ENCODE measurements around the gene PNKD. TPM values are rescaled to one million over a fixed set of nuclear protein-coding genes. Genes with fewer than 3 reads are reported as not detected.
A peak's percentile ranks its signal among the peaks of the same experiment; 100 is the strongest.

PNKD gene
- total and polyA plus RNA-seq, 2 donors (not counting 1 experiment from before 2014, with no cell fraction given) = 27.7 to 29.1 TPM

- no peak overlapping the region for H3K4me2 ChIP-seq (ENCODE audit: extremely low read depth, insufficient read depth, low read length)
- no peak overlapping the region for H3K9ac ChIP-seq (ENCODE audit: insufficient read depth, low read length)
- no peaks in the 10 kb centered on the region for H3K36me3 ChIP-seq (ENCODE audit: control insufficient read depth, insufficient read depth, low read length)
- TF ChIP-seq EZH2 (IDR thresholded peaks at IDR 0.05; ENCODE audit: low read length, missing control alignments) (no peak), CTCF (conservative IDR thresholded peaks at IDR 0.05 in 1 of 2, IDR thresholded peaks at IDR 0.05 in 1 of 2; ENCODE audit: low read depth in 1 of 2, low read length in 2 of 2) (no peak)
- DNase-seq (ENCODE audit: low read depth in 2 of 2) = peak in 1 of 2 donors; percentile 16
- no peak overlapping the region for H3K4me3 ChIP-seq (replicated peaks in 1 of 4; ENCODE audit: control extremely low read depth in 1 of 4, insufficient read depth in 1 of 4, low read depth in 3 of 4, low read length in 4 of 4)
- H4K20me1 ChIP-seq (ENCODE audit: control insufficient read depth, extremely low read depth, insufficient read depth, low read length) = no peaks in the 10 kb centered on the region
- no peak overlapping the region for H2AFZ ChIP-seq (ENCODE audit: low read length)
- H3K4me1 ChIP-seq (ENCODE audit: control insufficient read depth, extremely low read depth, insufficient read depth, low read length) = peaks cover 2% of the 10 kb centered on the region
- H3K27ac ChIP-seq (ENCODE audit: insufficient read depth, low read length) = no peak overlapping the region
- H3K79me2 ChIP-seq (ENCODE audit: control insufficient read depth, insufficient read depth, low read length) = no peaks in the 10 kb centered on the region
- no peaks in the 10 kb centered on the region for H3K9me3 ChIP-seq (ENCODE audit: control insufficient read depth, insufficient read depth, low read depth, low read length)
- no peaks in the 10 kb centered on the region for H3K27me3 ChIP-seq (ENCODE audit: control insufficient read depth, insufficient read depth, low read length)
Measured at GRCh38 chr2:218345491-218346236, 75.3 kb downstream of the PNKD start.

GRCh38 chr2:218347172-218347571, 76.9 kb downstream of the PNKD start:
- H3K4me2 ChIP-seq (ENCODE audit: extremely low read depth, insufficient read depth, low read length) = no peak overlapping the region
- H3K4me3 ChIP-seq (replicated peaks in 1 of 4; ENCODE audit: control extremely low read depth in 1 of 4, insufficient read depth in 1 of 4, low read depth in 3 of 4, low read length in 4 of 4) = no peak overlapping the region
- H4K20me1 ChIP-seq (ENCODE audit: control insufficient read depth, extremely low read depth, insufficient read depth, low read length) = no peaks in the 10 kb centered on the region
- no peak overlapping the region for H3K27ac ChIP-seq (ENCODE audit: insufficient read depth, low read length)
- H3K9ac ChIP-seq (ENCODE audit: insufficient read depth, low read length) = no peak overlapping the region
- H3K79me2 ChIP-seq (ENCODE audit: control insufficient read depth, insufficient read depth, low read length) = no peaks in the 10 kb centered on the region
- no peaks in the 10 kb centered on the region for H3K9me3 ChIP-seq (ENCODE audit: control insufficient read depth, insufficient read depth, low read depth, low read length)
- no peak for DNase-seq (ENCODE audit: low read depth in 2 of 2)
- no peaks in the 10 kb centered on the region for H3K36me3 ChIP-seq (ENCODE audit: control insufficient read depth, insufficient read depth, low read length)
- no peak for TF ChIP-seq EZH2 (IDR thresholded peaks at IDR 0.05; ENCODE audit: low read length, missing control alignments)
- no peak for TF ChIP-seq CTCF (conservative IDR thresholded peaks at IDR 0.05 in 1 of 2, IDR thresholded peaks at IDR 0.05 in 1 of 2; ENCODE audit: low read depth in 1 of 2, low read length in 2 of 2)
- H3K27me3 ChIP-seq (ENCODE audit: control insufficient read depth, insufficient read depth, low read length) = no peaks in the 10 kb centered on the region
- H3K4me1 ChIP-seq (ENCODE audit: control insufficient read depth, extremely low read depth, insufficient read depth, low read length) = peaks cover 2% of the 10 kb centered on the region
- no peak overlapping the region for H2AFZ ChIP-seq (ENCODE audit: low read length)

GRCh38 chr2:218354045-218354444, 83.7 kb downstream of the PNKD start:
- H3K4me1 ChIP-seq (ENCODE audit: control insufficient read depth, extremely low read depth, insufficient read depth, low read length) = no peaks in the 10 kb centered on the region
- H3K79me2 ChIP-seq (ENCODE audit: control insufficient read depth, insufficient read depth, low read length) = no peaks in the 10 kb centered on the region
- no peak overlapping the region for H3K9ac ChIP-seq (ENCODE audit: insufficient read depth, low read length)
- H3K27ac ChIP-seq (ENCODE audit: insufficient read depth, low read length) = no peak overlapping the region
- no peaks in the 10 kb centered on the region for H3K27me3 ChIP-seq (ENCODE audit: control insufficient read depth, insufficient read depth, low read length)
- TF ChIP-seq CTCF (conservative IDR thresholded peaks at IDR 0.05 in 1 of 2, IDR thresholded peaks at IDR 0.05 in 1 of 2; ENCODE audit: low read depth in 1 of 2, low read length in 2 of 2) (no peak), EZH2 (IDR thresholded peaks at IDR 0.05; ENCODE audit: low read length, missing control alignments) (no peak)
- DNase-seq (ENCODE audit: low read depth in 2 of 2) = no peak
- no peaks in the 10 kb centered on the region for H3K9me3 ChIP-seq (ENCODE audit: control insufficient read depth, insufficient read depth, low read depth, low read length)
- no peaks in the 10 kb centered on the region for H3K36me3 ChIP-seq (ENCODE audit: control insufficient read depth, insufficient read depth, low read length)
- no peak overlapping the region for H2AFZ ChIP-seq (ENCODE audit: low read length)
- no peak overlapping the region for H3K4me2 ChIP-seq (ENCODE audit: extremely low read depth, insufficient read depth, low read length)
- H4K20me1 ChIP-seq (ENCODE audit: control insufficient read depth, extremely low read depth, insufficient read depth, low read length) = no peaks in the 10 kb centered on the region
- no peak overlapping the region for H3K4me3 ChIP-seq (replicated peaks in 1 of 4; ENCODE audit: control extremely low read depth in 1 of 4, insufficient read depth in 1 of 4, low read depth in 3 of 4, low read length in 4 of 4)
